ENCODE data around the gene TOX4.
A peak's percentile ranks its signal among the peaks of the same experiment; 100 is the strongest.
"Not testable (repeated sequence)": the region's sequence is repeated elsewhere in the genome, so short reads cannot be mapped to it uniquely, and the experiment has no call there.

Gene TOX4

DNA sequence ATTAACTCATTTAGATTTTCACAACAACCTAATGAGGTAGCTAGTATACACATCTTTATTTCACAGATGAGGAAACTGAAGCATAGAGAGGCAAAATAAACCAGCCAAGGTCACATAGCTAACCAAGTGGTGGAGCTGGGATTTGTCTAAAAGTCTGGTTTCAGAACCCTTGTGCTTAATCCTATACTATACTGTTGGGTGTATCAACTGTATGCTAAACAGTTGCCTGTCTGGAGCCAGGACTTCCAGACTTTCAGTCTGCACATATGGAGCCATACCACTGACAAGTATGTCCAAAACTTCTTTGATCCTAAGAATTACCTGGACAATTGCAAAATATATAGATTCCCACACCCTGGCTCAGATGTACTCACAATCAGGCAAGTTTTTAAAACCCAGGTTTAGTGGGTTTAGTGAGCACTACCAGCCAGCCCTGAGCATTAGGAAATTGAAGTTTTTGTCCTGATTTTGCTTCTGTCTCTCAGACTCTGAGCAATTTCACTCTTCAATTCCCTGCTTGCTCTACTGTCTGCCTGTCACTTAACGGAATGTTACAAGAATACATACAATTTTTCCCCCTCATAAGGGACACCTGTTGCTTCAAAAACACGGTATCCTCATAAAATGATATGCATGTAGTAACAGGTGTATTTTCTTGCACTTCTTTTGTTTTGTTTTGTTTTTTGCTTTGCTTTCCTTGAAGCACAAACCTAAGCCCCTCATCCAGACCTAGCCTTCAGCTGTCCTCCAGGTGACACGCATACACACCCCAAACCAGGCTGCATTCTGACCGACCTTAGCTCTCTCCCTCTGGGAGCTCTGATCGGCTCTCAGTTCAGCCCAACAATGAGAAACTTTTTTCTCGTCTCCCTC, 58.8 kb downstream of the TOX4 start:
- no peak for DNase-seq

DNA sequence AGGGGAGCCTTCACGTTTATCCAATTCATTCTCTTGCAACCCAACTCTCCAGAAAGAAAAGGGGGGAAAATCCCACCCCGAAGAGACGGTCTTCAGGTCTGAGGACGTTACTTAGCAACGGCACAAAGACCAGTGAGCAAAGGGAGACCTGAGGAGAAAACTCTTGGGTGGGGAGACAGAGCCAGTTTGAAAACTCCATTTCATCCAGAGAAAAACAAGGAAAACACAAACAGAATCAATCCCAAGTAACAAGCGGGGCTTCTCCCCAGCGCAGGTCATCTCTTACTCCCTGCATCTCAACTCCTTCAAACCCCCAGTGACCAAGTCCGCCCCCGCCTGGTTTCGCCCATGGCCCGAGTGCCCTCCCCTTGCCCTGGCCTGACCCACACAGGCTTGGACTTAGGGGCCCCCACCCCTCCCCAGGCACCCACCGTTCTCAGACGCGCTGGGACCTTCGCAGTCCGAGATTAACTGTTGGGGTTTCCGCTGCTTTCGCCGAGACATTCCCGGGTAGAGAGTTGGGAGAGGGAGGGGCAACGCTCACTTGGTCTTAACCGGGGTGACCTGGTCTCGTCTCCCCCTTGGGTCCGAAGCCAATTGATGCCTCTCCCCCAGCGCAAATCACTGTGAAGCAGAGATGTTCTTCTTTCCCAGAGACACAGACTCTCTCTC, 59.6 kb downstream of the TOX4 start:
- no peak for DNase-seq

- no peak for DNase-seq
Observed at GRCh38 chr14:21537090-21537424, 60.1 kb downstream of the TOX4 start.

DNA sequence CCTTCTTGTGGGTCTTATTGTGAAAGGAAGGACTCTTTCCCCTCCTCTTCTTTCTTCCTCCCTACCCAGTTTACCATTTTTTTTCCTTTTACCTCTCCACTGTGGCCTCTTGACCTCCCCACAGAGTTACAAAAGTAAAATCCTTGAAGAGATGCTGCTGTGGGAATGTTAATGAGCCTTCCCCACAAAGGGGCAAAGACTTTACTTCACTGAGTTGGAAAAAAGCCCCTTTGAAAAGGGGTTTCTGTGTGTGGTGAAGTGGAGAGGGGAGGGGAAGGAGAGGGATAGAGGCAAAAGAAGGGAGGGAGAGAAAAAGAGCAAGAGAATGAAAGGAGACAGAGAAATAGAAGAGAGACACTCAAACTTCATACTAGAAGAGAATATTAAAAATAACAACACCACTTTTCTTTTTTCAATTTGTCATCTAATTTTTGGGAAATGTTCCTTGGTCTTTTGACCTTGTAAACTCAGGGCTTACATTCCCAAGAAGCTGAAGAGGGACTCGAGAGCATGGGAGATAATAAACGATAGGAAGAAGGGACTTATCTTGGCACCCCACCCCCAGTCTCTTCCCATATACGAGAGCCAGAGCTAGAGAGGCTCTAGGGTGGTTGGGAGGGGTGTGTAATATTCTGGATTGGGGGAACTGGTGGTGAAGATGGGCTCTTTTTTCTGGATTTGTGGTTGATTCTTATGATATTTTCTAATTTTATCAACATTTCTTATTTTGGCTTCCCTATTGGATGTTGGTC, 62.4 kb downstream of the TOX4 start:
- DNase-seq, result no peak

- DNase-seq, result no peak
Observed at GRCh38 chr14:21541413-21542074, 64.5 kb downstream of the TOX4 start.

DNA sequence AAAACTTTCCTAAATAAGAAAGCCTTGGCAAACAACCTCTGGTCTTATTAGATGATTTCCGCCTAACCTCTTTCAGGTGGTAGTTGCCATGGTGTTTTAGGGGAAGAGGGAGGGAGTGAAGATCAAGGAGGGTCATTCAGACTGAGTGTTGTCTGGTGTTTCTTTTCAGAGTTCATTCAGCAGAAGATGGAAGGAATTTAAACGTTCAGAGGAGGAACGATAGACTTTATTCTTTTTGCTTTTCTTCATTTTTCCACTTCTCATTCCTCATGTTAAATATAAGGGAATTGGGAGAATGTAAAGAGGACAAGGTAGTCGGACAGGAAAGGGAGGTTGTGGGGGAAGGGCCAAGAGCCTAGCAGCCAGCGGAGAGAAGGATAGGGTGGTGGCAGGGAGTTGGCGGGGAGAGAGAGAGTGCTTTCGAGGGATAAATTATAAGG, 66.5 kb downstream of the TOX4 start:
- DNase-seq, result peak; percentile 57

GRCh38 chr14:21543963-21544362, 67.0 kb downstream of the TOX4 start:
- DNase-seq, result no peak

DNA sequence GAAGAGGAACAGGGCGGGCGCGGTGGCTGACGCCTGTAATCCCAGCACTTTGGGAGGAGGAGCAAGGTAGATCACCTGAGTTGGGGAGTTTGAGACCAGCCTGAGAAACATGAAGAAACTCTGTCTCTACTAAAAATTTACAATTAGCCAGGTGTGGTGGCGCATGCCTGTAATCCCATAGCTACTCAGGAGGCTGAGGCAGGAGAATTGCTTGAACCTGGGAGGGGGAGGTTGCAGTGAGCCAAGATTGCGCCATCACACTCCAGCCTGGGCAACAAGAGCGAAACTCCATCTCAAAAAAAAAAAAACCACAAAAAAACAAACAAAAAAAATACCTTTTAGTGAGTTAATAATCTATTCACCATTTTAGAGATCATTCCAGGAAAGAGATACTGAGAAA, 67.6 kb downstream of the TOX4 start:
- not testable (repeated sequence) for DNase-seq
